Bronchial epithelial cell (primary cell): ENCODE results near the gene RGS6. TPM values are rescaled to one million over a fixed set of nuclear protein-coding genes. Genes with fewer than 3 reads are reported as not detected.

Experiments used
- DNase-seq: peaks from one replicate; pipeline ENCODE4 v3.0.0-alpha.2; 2010; ENCODE audit warnings: low read depth
- FAIRE-seq: peaks from 2 replicates; lab custom pipeline; 2011; peaks lifted over from hg19 to GRCh38; lab: Jason Lieb, UNC
- H3K27me3 ChIP-seq: 2 replicates; pipeline ENCODE4 v1.5.1; 2011; ENCODE audit warnings: low read length; ENCODE audit not compliant: control insufficient read depth, insufficient read depth
- H3K36me3 ChIP-seq: 2 replicates; pipeline ENCODE4 v1.5.1; 2011; ENCODE audit warnings: low read length; ENCODE audit not compliant: control insufficient read depth, insufficient read depth
- H3K4me3 ChIP-seq: 2 replicates; pipeline ENCODE4 v1.5.1; 2011; ENCODE audit warnings: mild to moderate bottlenecking, low read depth, low read length, control low read depth
- CTCF ChIP-seq: IDR thresholded peaks from 2 replicates; pipeline ENCODE4 v1.5.1; 2011; ENCODE audit warnings: mild to moderate bottlenecking, moderate library complexity, low read length, control low read depth, inconsistent platforms; ENCODE audit not compliant: insufficient read depth, severe bottlenecking
- total RNA-seq: library from RNA; depleted of rRNA; stranded (reverse); fragments of >200 nt; gene quantifications from 2 replicates; pipeline ENCODE4 v1.2.1, GENCODE V29; 2014

Gene RGS6
- total RNA-seq, 1 donor from 2014 or later = not detected

- no peak for DNase-seq
- no peak for TF ChIP-seq CTCF
- no peak overlapping the region for H3K4me3 ChIP-seq
- H3K27me3 ChIP-seq = peaks cover 2% of the 10 kb centered on the region
- no peaks in the 10 kb centered on the region for H3K36me3 ChIP-seq
- no peak for FAIRE-seq
Observed at GRCh38 chr14:72583316-72584272, 651.4 kb downstream of the RGS6 start.

- no peak for TF ChIP-seq CTCF
- no peaks in the 10 kb centered on the region for H3K27me3 ChIP-seq
- DNase-seq (no peak), FAIRE-seq (no peak)
- H3K4me3 ChIP-seq = no peak overlapping the region
- H3K36me3 ChIP-seq = no peaks in the 10 kb centered on the region
Observed at GRCh38 chr14:72588521-72588920, 656.3 kb downstream of the RGS6 start.

- Histone ChIP-seq H3K4me3 (no peak overlapping the region), H3K27me3 (no peaks in the 10 kb centered on the region), H3K36me3 (no peaks in the 10 kb centered on the region)
- DNase-seq (no peak), FAIRE-seq (no peak)
- no peak for TF ChIP-seq CTCF
Observed at GRCh38 chr14:72589652-72590051, 657.4 kb downstream of the RGS6 start.

GRCh38 chr14:72590577-72590976 lies 658.3 kb downstream of the RGS6 start:
- DNase-seq = no peak
- no peak for FAIRE-seq

GRCh38 chr14:72591391-72591790 lies 659.2 kb downstream of the RGS6 start:
- no peak for TF ChIP-seq CTCF
- H3K4me3 ChIP-seq = no peak overlapping the region
- no peaks in the 10 kb centered on the region for H3K27me3 ChIP-seq
- no peaks in the 10 kb centered on the region for H3K36me3 ChIP-seq
- FAIRE-seq (no peak), DNase-seq (no peak)

More at GRCh38 chr14:72590577-72590976, 658.3 kb downstream of the RGS6 start:
- Histone ChIP-seq H3K27me3 (no peaks in the 10 kb centered on the region), H3K4me3 (no peak overlapping the region), H3K36me3 (no peaks in the 10 kb centered on the region)
- no peak for TF ChIP-seq CTCF
